Stimulated activated naive CD8-positive, alpha-beta T cell treated with anti-CD3 and anti-CD28 coated beads, Interleukin-15, amount 100 ng/mL, for 72 hours (primary cell): ENCODE results near the gene FLOT2.
"Not testable (repeated sequence)": the region's sequence is repeated elsewhere in the genome, so short reads cannot be mapped to it uniquely, and the experiment has no call there.

Experiments
- ATAC-seq: fragments of 150-1000 bp; cut with Tn5 transposase; 2 replicates; pipeline ENCODE4 v1.10.0; 2021; ENCODE audit warnings: mild to moderate bottlenecking, moderate library complexity
- DNase-seq, 2 donors: peaks; one replicate each; pipeline ENCODE4 v3.0.0; 2021 to 2022
- H3K27ac Mint-ChIP-seq, 2 donors: one replicate each; pipeline ENCODE4 v1.8.0; 2022; ENCODE audit warnings: mild to moderate bottlenecking in 2 of 2, mixed read lengths in 2 of 2, moderate library complexity in 2 of 2
- H3K27me3 Mint-ChIP-seq: one replicate; pipeline ENCODE4 v1.8.0; 2022; ENCODE audit warnings: mixed read lengths
- H3K4me1 Mint-ChIP-seq: one replicate; pipeline ENCODE4 v1.8.0; 2022; ENCODE audit warnings: mild to moderate bottlenecking, mixed read lengths
- H3K4me3 Mint-ChIP-seq, 2 donors: one replicate each; pipeline ENCODE4 v1.8.0; 2022; ENCODE audit warnings: mild to moderate bottlenecking in 2 of 2, mixed read lengths in 2 of 2, moderate library complexity in 1 of 2
- H3K9me3 Mint-ChIP-seq, 2 donors: one replicate each; pipeline ENCODE4 v1.8.0; 2022; ENCODE audit warnings: mixed read lengths in 2 of 2

The FLOT2 gene

DNA sequence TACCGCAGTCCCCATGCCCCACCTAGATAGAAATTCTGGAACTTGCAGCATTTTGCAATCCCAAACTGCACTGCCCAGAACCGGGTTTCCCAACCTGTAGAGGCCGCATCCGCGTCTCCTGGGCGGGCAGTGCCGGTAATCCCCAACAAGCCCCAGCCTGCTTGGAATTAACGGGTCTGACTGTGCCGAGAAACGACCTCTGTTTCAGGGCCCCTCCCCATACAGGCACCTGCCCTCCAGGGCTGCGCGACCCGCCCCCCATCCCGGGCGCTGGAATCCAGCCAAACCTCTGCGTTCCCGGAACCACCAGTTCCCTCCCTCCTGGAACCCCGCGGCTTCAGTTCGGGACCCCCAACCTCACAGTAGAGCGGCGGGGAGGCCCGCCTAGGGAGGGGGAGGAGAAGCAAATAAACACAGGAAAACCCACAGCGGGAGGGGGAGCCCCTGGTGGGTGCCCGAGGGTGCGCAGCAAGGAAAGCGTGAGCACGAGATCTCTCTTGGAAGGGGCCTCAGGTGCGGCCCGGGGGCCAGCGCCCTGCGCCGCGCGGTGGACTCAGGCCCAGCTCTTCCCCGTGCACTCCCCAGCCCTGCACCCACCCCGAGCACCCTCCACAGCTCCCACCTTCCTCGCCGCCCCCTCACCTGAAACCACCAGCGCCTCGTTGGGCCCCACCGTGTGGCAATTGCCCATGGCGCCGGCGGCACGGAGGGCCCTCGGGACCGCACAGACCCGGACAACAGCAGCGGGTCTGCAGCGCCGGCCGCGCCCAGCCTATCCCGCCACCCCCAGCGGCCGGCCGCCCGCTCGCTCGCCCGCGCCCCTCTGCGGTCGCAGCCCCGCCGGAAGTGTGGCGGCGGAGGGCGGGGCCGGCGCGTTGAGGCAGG is at the start of gene FLOT2:
Gene FLOT2, minus strand, starts transcription at position 850 of the 885 bp plus-strand sequence. Its CDS starts 159 bp downstream, at position 691.
- Mint-ChIP-seq H3K4me3 (peak within 1 kb of the TSS; percentile 95 to 99), H3K9me3 (no peaks in the 10 kb centered on the region), H3K4me1 (peaks cover 83% of the 10 kb centered on the region), H3K27me3 (no peaks in the 10 kb centered on the region), H3K27ac (peak within 1 kb of the TSS; percentile 97 to 98)
- DNase-seq (peak; percentile 65 to 78), ATAC-seq (peak; percentile 84)

GRCh38 chr17:28946239-28946638 is 48.7 kb upstream of the FLOT2 start:
- peaks cover 69% of the 10 kb centered on the region for H3K4me1 Mint-ChIP-seq
- no peaks in the 10 kb centered on the region for H3K27me3 Mint-ChIP-seq
- no peak for ATAC-seq

GRCh38 chr17:28944862-28945741 is 47.6 kb upstream of the FLOT2 start:
- Mint-ChIP-seq H3K27ac (no peak overlapping the region), H3K27me3 (no peaks in the 10 kb centered on the region), H3K4me3 (peak overlapping the region; percentile 30 to 39), H3K9me3 (no peaks in the 10 kb centered on the region), H3K4me1 (peaks cover 81% of the 10 kb centered on the region)
- DNase-seq (no peak), ATAC-seq (no peak)

More at GRCh38 chr17:28946239-28946638, 48.7 kb upstream of the FLOT2 start:
- DNase-seq = no peak
- H3K27ac Mint-ChIP-seq = peak overlapping the region in 1 of 2 donors; percentile 20
- no peaks in the 10 kb centered on the region for H3K9me3 Mint-ChIP-seq
- peak overlapping the region in 1 of 2 donors; percentile 17 for H3K4me3 Mint-ChIP-seq

GRCh38 chr17:28944343-28944742 is 46.8 kb upstream of the FLOT2 start:
- no peak for DNase-seq
- no peaks in the 10 kb centered on the region for H3K27me3 Mint-ChIP-seq
- no peak overlapping the region for H3K27ac Mint-ChIP-seq
- H3K4me3 Mint-ChIP-seq = no peak overlapping the region
- no peaks in the 10 kb centered on the region for H3K9me3 Mint-ChIP-seq
- ATAC-seq = no peak
- peaks cover 87% of the 10 kb centered on the region for H3K4me1 Mint-ChIP-seq

DNA sequence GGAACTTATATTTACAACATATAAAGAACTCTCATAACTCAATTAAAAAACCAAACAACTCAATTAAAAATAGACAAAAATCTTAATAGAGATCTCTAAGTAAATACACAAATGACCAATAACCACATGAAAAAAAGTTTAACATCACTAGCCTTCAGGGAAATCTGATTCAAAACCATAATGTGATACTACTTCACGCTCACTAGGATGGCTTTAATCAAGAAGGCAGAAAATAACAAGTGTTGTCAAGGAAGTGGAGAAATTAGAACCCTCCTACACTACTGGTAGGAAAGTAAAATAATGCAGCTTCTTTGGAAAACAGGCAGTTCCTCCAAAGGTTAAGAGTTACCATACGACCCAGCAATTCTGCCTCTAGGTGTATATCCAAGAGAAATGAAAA is 45.4 kb upstream of the FLOT2 start:
- Mint-ChIP-seq H3K27ac (no peak overlapping the region), H3K4me1 (peaks cover 89% of the 10 kb centered on the region), H3K4me3 (no peak overlapping the region), H3K27me3 (no peaks in the 10 kb centered on the region), H3K9me3 (no peaks in the 10 kb centered on the region)
- DNase-seq = no peak
- ATAC-seq = no peak

DNA sequence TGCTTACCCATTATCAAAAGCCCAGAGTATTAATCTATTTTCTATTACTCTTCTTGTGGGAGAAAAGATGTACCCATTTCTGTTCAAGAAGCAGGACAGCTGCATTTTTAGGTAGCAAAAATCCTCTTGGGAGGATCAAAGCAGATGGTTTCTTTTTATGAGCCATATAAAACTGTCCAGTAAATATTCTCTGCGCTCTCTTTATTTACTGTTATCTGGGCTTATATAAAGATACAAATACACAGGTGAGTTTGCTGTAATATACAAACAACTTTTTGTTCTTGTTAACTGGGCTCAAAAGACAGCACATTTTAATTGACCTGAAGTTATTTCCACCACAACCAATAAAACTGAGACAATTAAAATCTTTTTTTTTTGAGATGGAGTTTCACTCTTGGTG is 43.7 kb upstream of the FLOT2 start:
- no peak overlapping the region for H3K4me3 Mint-ChIP-seq
- DNase-seq (no peak), ATAC-seq (no peak)
- no peaks in the 10 kb centered on the region for H3K27me3 Mint-ChIP-seq
- no peak overlapping the region for H3K27ac Mint-ChIP-seq
- H3K4me1 Mint-ChIP-seq = peaks cover 86% of the 10 kb centered on the region
- no peaks in the 10 kb centered on the region for H3K9me3 Mint-ChIP-seq

DNA sequence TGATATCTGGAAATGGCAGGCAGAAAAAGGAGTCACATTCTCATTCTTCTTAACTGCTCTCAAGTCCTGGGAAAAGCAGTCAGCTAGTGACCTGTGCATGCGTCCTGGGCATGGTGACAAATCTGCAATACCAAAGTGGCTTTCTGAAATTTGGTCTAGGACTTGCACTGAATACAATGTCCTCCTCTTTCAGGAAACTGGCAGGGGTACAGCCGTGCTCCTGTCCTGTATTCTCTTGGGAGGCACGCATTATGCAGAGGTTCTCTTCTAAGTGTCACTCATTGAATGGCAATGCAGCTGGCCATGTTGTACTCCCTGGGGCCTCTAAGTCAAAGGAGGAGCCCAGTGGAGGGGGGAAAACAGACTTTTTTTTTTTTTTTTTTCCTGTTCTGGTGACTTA is 43.1 kb upstream of the FLOT2 start:
- Mint-ChIP-seq H3K9me3 (no peaks in the 10 kb centered on the region), H3K27me3 (no peaks in the 10 kb centered on the region), H3K4me1 (peaks cover 86% of the 10 kb centered on the region), H3K4me3 (peak overlapping the region in 1 of 2 donors; percentile 7), H3K27ac (no peak overlapping the region)
- no peak for ATAC-seq
- no peak for DNase-seq

DNA sequence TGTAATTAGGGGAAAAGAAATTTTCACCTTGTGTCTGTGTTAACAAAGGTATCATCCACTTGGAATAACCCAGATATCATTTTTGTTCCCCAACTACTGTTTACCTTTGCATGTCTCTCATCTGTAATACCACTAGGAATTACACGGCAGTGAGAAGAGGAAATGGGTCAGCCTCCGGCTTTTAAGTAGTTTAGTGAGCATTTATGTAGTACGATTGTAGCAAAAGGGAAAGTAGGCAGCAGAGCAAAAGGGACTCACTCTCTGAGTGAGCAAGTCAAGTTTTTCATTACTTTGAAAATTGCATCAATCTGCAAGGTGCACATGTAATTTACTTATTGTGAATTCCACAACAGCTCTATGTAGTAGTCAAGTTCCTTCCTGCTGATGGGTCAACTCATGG is 42.6 kb upstream of the FLOT2 start:
- H3K4me1 Mint-ChIP-seq = peaks cover 83% of the 10 kb centered on the region
- no peaks in the 10 kb centered on the region for H3K27me3 Mint-ChIP-seq
- no peak overlapping the region for H3K4me3 Mint-ChIP-seq
- no peak overlapping the region for H3K27ac Mint-ChIP-seq
- ATAC-seq (no peak), DNase-seq (no peak)
- no peaks in the 10 kb centered on the region for H3K9me3 Mint-ChIP-seq

DNA sequence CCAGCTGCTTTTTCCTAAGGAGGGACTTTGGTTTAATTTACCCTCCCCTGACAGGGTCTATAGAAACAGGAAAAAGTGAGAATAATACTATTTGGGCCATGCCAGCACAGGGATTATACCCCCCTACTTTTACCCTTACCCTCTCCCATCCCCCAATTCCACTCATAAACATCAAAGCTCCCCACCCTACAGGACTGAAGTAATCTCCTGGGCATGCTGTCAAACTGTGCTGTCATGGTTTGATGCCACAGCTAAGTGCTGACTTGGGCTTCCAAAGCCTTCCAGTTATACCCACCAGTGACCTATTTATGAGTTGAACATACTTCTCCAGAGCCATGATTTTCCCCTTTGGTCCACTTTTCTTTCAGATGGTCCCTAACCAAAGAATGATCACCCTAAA is 41.0 kb upstream of the FLOT2 start:
- no peak overlapping the region for H3K27ac Mint-ChIP-seq

DNA sequence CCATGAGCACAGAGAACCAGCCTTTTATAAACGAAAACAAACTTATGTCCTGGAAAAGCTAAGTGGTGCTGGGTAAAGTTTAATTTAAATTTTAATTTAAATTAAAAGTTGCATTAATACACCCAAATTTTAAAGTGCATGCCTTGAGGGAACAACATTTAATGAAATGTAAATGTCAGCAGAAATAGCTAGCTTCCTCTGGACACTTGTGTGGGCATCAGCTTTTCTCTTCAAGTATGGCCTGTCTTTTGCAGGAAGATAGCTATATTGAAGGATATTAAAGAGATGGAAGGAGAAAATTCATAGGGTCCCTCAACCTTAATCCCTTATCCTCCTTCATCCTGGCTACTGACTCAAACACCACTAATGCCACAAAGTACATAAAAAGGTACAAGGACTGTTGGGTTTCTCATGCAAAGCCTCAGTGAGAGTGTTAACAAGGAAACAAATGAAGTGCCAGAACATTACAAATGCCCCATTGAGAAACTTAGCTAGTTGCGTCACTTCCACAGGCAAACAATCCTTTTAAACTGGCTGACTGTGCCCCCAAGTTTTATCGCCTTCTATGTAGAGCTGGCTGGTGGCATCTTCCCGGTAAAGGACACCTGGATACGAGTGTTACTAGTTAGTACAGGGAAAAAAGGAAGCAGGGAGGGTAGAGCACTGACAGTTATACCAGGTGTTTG is 39.7 kb upstream of the FLOT2 start:
- Mint-ChIP-seq H3K4me1 (peaks cover 68% of the 10 kb centered on the region), H3K27me3 (no peaks in the 10 kb centered on the region), H3K9me3 (no peaks in the 10 kb centered on the region), H3K27ac (no peak overlapping the region), H3K4me3 (peak overlapping the region in 1 of 2 donors; percentile 67)
- no peak for DNase-seq
- no peak for ATAC-seq

More for the DNA sequence above, 41.0 kb upstream of the FLOT2 start:
- H3K4me1 Mint-ChIP-seq = peaks cover 75% of the 10 kb centered on the region
- DNase-seq (no peak), ATAC-seq (no peak)
- no peak overlapping the region for H3K4me3 Mint-ChIP-seq
- H3K27me3 Mint-ChIP-seq = no peaks in the 10 kb centered on the region
- H3K9me3 Mint-ChIP-seq = no peaks in the 10 kb centered on the region

GRCh38 chr17:28935744-28936460 is 38.4 kb upstream of the FLOT2 start:
- no peaks in the 10 kb centered on the region for H3K9me3 Mint-ChIP-seq
- no peak overlapping the region for H3K4me3 Mint-ChIP-seq
- no peak for ATAC-seq
- H3K27ac Mint-ChIP-seq = no peak overlapping the region
- H3K4me1 Mint-ChIP-seq = peaks cover 61% of the 10 kb centered on the region
- DNase-seq = no peak
- no peaks in the 10 kb centered on the region for H3K27me3 Mint-ChIP-seq

DNA sequence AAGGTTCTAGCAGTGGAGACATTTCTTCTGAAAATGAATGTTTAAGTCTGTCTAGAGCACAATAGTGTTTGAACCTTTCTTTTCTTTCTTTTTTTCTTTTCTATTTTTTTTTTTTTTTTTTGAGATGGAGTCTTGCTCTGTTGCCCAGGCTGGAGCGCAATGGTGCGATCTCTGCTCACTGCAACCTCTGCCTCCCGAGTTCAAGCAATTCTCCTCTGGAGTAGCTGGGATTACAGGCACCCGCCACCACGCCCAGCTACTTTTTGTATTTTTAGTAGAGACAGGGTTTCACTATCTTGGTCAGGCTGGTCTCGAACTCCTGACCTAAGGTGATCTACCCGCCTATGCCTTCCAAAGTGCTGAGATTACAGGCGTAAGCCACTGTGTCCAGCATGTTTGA is 37.0 kb upstream of the FLOT2 start:
- peaks cover 56% of the 10 kb centered on the region for H3K4me1 Mint-ChIP-seq
- H3K4me3 Mint-ChIP-seq = not testable (repeated sequence)

GRCh38 chr17:28929787-28930186 is 32.3 kb upstream of the FLOT2 start:
- H3K27me3 Mint-ChIP-seq = no peaks in the 10 kb centered on the region
- peaks cover 63% of the 10 kb centered on the region for H3K4me1 Mint-ChIP-seq
- H3K9me3 Mint-ChIP-seq = peaks cover 14 to 23% of the 10 kb centered on the region in 2 donors
- no peak overlapping the region for H3K27ac Mint-ChIP-seq
- ATAC-seq = no peak
- no peak overlapping the region for H3K4me3 Mint-ChIP-seq
- no peak for DNase-seq

More for the DNA sequence above, 37.0 kb upstream of the FLOT2 start:
- H3K9me3 Mint-ChIP-seq, H3K27ac Mint-ChIP-seq, H3K27me3 Mint-ChIP-seq, ATAC-seq, DNase-seq: not testable (repeated sequence)

DNA sequence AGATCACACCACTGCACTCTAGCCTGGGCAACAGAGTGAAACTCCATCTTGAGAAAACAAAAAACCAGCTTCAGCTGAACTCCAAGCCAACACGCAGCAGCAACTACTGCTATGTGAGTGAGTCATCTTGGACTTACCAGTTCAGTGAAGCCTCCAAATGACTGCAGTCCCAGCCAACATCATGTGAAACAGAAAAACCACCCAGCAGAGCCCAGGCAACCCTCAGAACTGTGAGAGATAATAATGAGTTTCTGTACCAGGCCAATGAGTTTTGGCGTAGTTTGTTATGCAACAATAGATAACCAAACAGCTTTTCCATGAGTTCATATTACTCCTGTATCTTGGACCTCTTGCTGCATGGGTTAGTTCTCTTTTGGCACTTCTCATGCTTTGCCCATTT is 30.5 kb upstream of the FLOT2 start:
- Mint-ChIP-seq H3K4me1 (peaks cover 69% of the 10 kb centered on the region), H3K4me3 (no peak overlapping the region), H3K27me3 (no peaks in the 10 kb centered on the region), H3K27ac (no peak overlapping the region), H3K9me3 (peaks cover 14 to 23% of the 10 kb centered on the region in 2 donors)
- peak; percentile 89 for ATAC-seq
- DNase-seq = peak in 1 of 2 donors; percentile 51

- Mint-ChIP-seq H3K4me1 (peaks cover 68% of the 10 kb centered on the region), H3K4me3 (no peak overlapping the region), H3K27ac (peak overlapping the region; percentile 25 to 75), H3K9me3 (peaks cover 14 to 23% of the 10 kb centered on the region in 2 donors), H3K27me3 (no peaks in the 10 kb centered on the region)
- DNase-seq = no peak
- no peak for ATAC-seq
These were observed 29.3 kb upstream of the FLOT2 start for GRCh38 chr17:28926786-28927185.
